CD4-positive, alpha-beta T cell treated with Interleukin-1 beta for 1 hour (primary cell): ENCODE measurements around the gene OGDH.

Experiments
- DNase-seq, 2 donors: peaks; one replicate each; pipeline ENCODE4 v3.0.0-alpha.2; 2020 to 2022

OGDH gene

GRCh38 chr7:44618753-44619152 is 12.3 kb downstream of the OGDH start:
- peak in 1 of 2 donors; percentile 66 for DNase-seq

GRCh38 chr7:44621034-44621749 is 14.8 kb downstream of the OGDH start:
- DNase-seq, result peak in 1 of 2 donors; percentile 66

- DNase-seq, result no peak
These were observed 15.3 kb downstream of the OGDH start for GRCh38 chr7:44621750-44622103.

- no peak for DNase-seq
These were observed 16.1 kb downstream of the OGDH start for GRCh38 chr7:44622342-44623151.

GRCh38 chr7:44624318-44624717 is 17.9 kb downstream of the OGDH start:
- no peak for DNase-seq

GRCh38 chr7:44625526-44626471 is 19.4 kb downstream of the OGDH start:
- DNase-seq, result no peak

- DNase-seq, result no peak
These were observed 20.2 kb downstream of the OGDH start for GRCh38 chr7:44626620-44627019.

DNA sequence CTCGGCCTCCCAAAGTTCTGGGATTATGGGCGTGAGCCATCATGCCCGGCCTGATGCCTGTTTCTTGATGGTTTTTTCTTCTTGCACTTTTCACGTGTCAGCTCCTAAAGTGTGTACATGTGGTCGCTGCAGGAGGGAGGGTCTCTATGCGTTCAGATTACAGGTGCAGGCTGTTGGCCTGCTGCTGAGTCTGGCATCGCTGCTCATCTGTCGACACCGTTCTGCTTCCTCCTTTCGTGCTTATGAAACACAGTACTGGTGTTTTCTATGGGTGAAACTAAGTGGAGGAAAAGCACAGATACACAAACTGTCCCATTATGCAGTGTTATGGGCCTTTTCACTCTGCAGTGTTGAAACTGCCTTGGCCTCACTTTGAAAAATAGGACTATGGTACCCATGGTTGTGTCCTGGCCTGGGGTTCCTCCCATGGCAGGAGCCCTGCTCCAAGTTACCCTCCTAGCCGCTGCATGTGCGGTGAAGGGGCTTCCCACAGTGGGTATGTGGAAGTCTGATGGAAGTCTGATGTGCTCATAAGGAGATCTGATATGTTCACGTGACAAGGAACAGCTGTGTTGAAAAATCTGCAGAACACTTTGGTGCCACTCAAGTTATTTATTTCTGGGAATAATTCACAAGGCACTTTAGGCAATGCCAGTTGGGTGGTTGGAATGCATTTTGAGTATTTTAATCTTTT is 23.5 kb downstream of the OGDH start:
- peak in 1 of 2 donors; percentile 48 for DNase-seq

DNA sequence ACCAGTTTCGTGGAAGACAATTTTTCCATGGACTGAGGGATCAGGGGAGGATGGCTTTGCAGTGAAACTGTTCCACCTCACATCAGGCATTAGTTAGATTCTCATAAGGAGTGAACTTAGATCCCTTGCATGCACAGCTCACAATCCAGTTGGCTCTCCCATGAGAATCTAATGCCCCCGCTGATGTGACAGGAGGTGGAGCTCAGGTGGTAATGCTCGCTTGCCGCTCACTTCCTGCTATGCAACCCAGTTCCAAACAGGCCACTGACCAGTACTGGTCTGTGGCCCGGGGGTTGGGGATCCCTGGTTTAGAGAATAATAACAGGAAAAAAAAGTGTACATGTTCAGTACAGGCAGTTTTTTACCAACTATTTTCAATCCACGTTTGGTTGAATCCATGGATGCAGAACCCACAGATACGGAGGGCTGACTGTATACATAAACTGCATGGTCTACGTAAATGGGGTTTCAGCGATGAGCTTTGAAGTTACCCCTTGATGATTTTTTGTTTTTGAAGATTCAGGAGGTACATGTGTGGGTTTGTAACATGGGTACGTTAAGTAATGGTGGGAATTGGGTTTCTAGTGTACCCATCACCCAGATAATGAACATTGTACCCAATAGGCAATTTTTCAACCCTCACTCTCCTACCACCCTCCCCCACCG is 24.5 kb downstream of the OGDH start:
- DNase-seq, result no peak

DNA sequence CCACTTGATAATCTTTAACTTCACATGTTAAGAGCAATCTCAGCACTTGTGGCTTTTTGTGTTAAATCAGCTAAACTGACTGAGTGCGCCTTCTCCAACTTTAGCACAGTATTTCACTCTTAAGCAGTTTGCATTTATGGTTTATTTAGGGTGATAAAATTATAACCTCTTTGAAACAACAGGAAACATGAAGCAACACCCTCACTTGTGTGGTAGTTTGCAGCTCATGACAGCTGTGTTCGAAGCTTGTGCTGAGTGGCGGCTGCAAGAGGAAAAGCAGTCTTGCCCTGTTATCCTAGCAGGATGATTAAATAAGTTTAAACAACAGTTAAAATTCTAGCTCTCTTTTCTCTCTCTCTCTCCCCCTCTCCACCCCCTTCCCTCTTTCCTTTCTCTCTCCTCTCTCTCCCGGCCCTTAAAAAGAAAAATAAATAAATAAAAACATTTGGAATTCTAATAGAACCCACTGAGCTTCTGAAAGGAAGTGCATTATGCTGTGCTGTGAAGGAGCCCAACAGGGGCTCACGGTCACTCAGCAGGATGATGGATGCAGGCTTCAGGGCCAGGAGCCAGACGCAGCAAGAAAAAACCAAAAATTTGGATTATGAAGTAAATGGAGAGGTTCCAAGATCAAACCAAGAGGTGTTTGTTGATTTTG is 25.2 kb downstream of the OGDH start:
- DNase-seq, result peak; percentile 55 to 67

GRCh38 chr7:44632196-44632595 is 25.8 kb downstream of the OGDH start:
- DNase-seq, result no peak

- peak; percentile 69 to 78 for DNase-seq
These were observed 27.1 kb downstream of the OGDH start for GRCh38 chr7:44633254-44634186.

- no peak for DNase-seq
These were observed 27.9 kb downstream of the OGDH start for GRCh38 chr7:44634187-44634838.

- DNase-seq, result peak; percentile 46 to 58
These were observed 28.6 kb downstream of the OGDH start for GRCh38 chr7:44634839-44635591.

DNA sequence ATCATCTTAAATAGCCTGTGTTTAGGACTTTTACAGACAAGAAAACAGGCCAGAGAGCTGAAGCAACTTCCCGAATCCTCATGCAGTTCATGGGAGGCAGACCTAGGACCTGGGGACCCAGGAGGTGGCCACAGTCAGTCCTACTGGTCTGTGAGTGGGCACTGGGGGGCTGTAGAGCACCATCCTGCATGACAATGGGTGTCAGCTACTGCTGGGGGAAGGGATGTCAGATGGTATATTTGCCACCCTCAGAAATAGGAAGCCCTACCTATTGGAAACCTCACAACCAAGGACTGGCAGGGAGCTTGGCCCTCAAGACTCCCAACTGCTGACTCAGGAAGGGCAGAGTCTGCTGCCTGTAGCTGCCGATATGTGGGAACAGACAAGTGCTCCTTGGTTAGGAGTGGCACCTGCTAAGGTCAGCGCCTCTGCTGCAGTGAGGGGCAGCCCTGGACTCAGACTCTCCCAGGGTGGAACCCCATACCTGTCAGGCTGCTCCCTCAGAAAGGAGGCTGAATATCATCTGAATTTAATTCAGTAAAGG is 29.7 kb downstream of the OGDH start:
- no peak for DNase-seq

- no peak for DNase-seq
These were observed 30.5 kb downstream of the OGDH start for GRCh38 chr7:44636926-44637325.

DNA sequence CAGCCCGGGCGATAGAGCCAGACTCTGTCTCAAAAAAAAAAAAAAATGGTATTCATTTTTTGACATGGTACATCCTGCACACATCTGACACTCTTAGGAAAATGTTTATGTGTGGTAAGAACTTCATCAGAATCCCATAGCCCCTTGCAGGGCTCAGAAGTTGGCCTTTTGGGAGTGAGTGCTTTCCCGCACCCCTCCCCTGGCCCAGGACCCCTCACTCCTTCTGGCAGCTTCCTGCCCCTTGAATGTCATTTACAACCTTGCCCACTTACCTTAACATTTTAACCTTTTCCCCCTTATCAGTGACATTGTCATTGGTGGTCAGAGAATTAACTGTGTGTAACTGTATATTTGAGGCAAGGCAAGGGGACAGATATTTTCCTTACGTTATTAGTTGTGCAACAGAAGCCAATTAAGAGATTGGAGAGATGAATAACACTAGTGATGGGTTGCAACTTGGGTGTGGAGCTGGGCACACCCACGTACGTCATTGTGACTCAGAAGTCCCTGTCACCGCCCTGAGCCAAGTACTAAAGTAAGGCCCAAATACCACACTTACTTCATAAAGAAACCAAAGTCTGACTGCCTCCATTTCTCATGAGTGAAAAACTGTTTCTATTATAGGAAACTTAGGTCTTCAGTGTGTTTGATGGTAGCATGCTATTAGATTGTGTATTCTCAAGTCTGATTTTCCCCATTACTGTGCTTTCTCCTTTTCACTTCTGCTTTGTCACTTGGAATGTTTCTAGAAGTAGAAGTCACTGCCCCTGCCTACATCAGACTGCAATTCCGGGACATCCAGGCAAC is 31.6 kb downstream of the OGDH start:
- DNase-seq, result peak; percentile 87 to 89
